Prostate gland (tissue), 2 donors: Measurements from ENCODE around the gene TMA7. TPM values are rescaled to one million over a fixed set of nuclear protein-coding genes. Genes with fewer than 3 reads are reported as not detected.

Experiments
- DNase-seq: peaks from one replicate; pipeline ENCODE4 v3.0.0-alpha.2; 2019; ENCODE audit warnings: low spot score
- H3K27ac ChIP-seq, 2 donors: fragments of 200-600 bp; sonication (generic); 2 replicates each; pipeline ENCODE4 v1.5.1; 2017 to 2019
- H3K27me3 ChIP-seq: fragments of 200-600 bp; sonication (generic); replicated peaks from 2 replicates; pipeline ENCODE4 v1.5.1; 2019; ENCODE audit not compliant: insufficient read depth
- H3K36me3 ChIP-seq, 2 donors: fragments of 200-600 bp; sonication (generic); 1 replicate in 1 of 2; 2 replicates in 1 of 2; pipeline versions ENCODE4 v1.5.1 to v1.8.1; 2017 to 2019
- H3K4me1 ChIP-seq: fragments of 200-600 bp; sonication (generic); replicated peaks from 2 replicates; pipeline ENCODE4 v1.5.1; 2019
- H3K4me3 ChIP-seq, 2 donors: fragments of 200-600 bp; sonication (generic); 2 replicates each; pipeline ENCODE4 v1.5.1; 2017 to 2019
- H3K9me3 ChIP-seq: fragments of 200-600 bp; sonication (generic); 2 replicates; pipeline ENCODE4 v1.5.1; 2017
- CTCF ChIP-seq, 4 experiments: fragments of 200-600 bp in 2 of 4; fragments of 450-650 bp in 2 of 4; sonication (generic) in 2 of 4; IDR thresholded peaks; 1 replicate in 3 of 4; 2 replicates in 1 of 4; pipeline ENCODE4 v1.5.1; 2016 to 2019; ENCODE audit warnings: antibody characterized with exemption in 4 of 4, mild to moderate bottlenecking in 2 of 4, moderate library complexity in 2 of 4
- POLR2A ChIP-seq: fragments of 450-650 bp; IDR thresholded peaks from one replicate; pipeline ENCODE4 v1.6.1; 2016; ENCODE audit warnings: antibody characterized with exemption, mild to moderate bottlenecking
- POLR2AphosphoS5 ChIP-seq: sonication (generic); formaldehyde crosslinking; IDR thresholded peaks from one replicate; pipeline ENCODE4 v1.6.1; 2017; ENCODE audit warnings: antibody characterized with exemption
- WGBS: methylation state at CpG from one replicate; pipeline ENCODE4 v1.1.5; 2018; 5-methylcytosine and 5-hydroxymethylcytosine counted together
- intact Hi-C: fragments of 100-400 bp; cut with DNase I; formaldehyde crosslinking; loops from one replicate; pipeline ENCODE4 v1.14.2; 2022
- total RNA-seq, 2 donors: library from RNA; depleted of rRNA; stranded (reverse); fragments of >200 nt; gene quantifications; one replicate each; pipeline ENCODE4 v1.1.0, GENCODE V29; 2016

Gene TMA7
- total RNA-seq, 2 donors from 2014 or later: 310 to 446 TPM

GRCh38 chr3:48445277-48445882 is 5.3 kb downstream of the TMA7 start:
- Histone ChIP-seq H3K36me3 (no peaks in the 10 kb centered on the region), H3K27me3 (no peaks in the 10 kb centered on the region), H3K9me3 (no peaks in the 10 kb centered on the region), H3K4me1 (peaks cover 7% of the 10 kb centered on the region), H3K27ac (no peak overlapping the region), H3K4me3 (no peak overlapping the region)
- intact Hi-C loops: no loop called here
- 65% methylated on average over 6 of the region's 6 CpGs for WGBS
- no peak for TF ChIP-seq CTCF (IDR thresholded peaks at IDR 0.05)
- TF ChIP-seq POLR2A: no peak
- TF ChIP-seq POLR2AphosphoS5: no peak
- no peak for DNase-seq

GRCh38 chr3:48446043-48446424 is 6.0 kb downstream of the TMA7 start:
- peak overlapping the region; percentile 88 to 92 for H3K4me3 ChIP-seq
- intact Hi-C loops: no loop called here
- H3K36me3 ChIP-seq: no peaks in the 10 kb centered on the region
- no peaks in the 10 kb centered on the region for H3K9me3 ChIP-seq
- no peaks in the 10 kb centered on the region for H3K27me3 ChIP-seq
- 12% methylated on average over 6 of the region's 6 CpGs for WGBS
- TF ChIP-seq POLR2AphosphoS5 (no peak), POLR2A (no peak), CTCF (IDR thresholded peaks at IDR 0.05) (no peak)
- peak overlapping the region; percentile 85 to 88 for H3K27ac ChIP-seq
- no peak for DNase-seq
- peaks cover 7% of the 10 kb centered on the region for H3K4me1 ChIP-seq

GRCh38 chr3:48446425-48447193 is 6.6 kb downstream of the TMA7 start, which contains the start of gene ATRIP:
TSS of gene ATRIP (plus strand) at chr3:48446737. CDS start at chr3:48446846, 109 bp downstream.
- TF ChIP-seq POLR2AphosphoS5 (peak; percentile 98), CTCF (IDR thresholded peaks at IDR 0.05) (peak in 2 of 4 experiments; percentile 31 to 46), POLR2A (peak; percentile 89)
- peak; percentile 88 for DNase-seq
- H3K9me3 ChIP-seq: no peaks in the 10 kb centered on the region
- under 1% methylated on average over 63 of the region's 91 CpGs for WGBS
- H3K27me3 ChIP-seq: no peaks in the 10 kb centered on the region
- peaks cover 7% of the 10 kb centered on the region for H3K4me1 ChIP-seq
- no peaks in the 10 kb centered on the region for H3K36me3 ChIP-seq
- peak within 1 kb of the TSS; percentile 88 to 92 for H3K4me3 ChIP-seq
- intact Hi-C loops: no loop called here
- H3K27ac ChIP-seq: peak within 1 kb of the TSS; percentile 85 to 88

GRCh38 chr3:48451270-48451669 is 11.2 kb downstream of the TMA7 start:
- Histone ChIP-seq H3K4me3 (no peak overlapping the region), H3K4me1 (peaks cover 7% of the 10 kb centered on the region), H3K27me3 (no peaks in the 10 kb centered on the region), H3K27ac (no peak overlapping the region), H3K36me3 (peaks cover 0 to 4% of the 10 kb centered on the region in 2 donors), H3K9me3 (no peaks in the 10 kb centered on the region)
- intact Hi-C loops: loop anchor here (10.0 kb wide), 1 partner anchor 164 kb away; no protein-coding TSS in a partner anchor
- TF ChIP-seq POLR2AphosphoS5 (no peak), POLR2A (no peak), CTCF (IDR thresholded peaks at IDR 0.05) (no peak)
- no peak for DNase-seq
- WGBS: 95% methylated on average over 1 of the region's 1 CpG
